Epithelial cell of prostate (primary cell): Measurements from ENCODE around the gene APOM.

Source experiments
- DNase-seq: peaks from one replicate; pipeline ENCODE4 v3.0.0-alpha.2; 2011; ENCODE audit warnings: low read depth, low spot score
- H3K27ac ChIP-seq: fragments of 450-650 bp; 2 replicates; pipeline ENCODE4 v1.5.1; 2017; ENCODE audit warnings: mild to moderate bottlenecking

The APOM gene

GRCh38 chr6:31676322-31676903 lies 20.7 kb downstream of the APOM start:
- no peak overlapping the region for H3K27ac ChIP-seq
- DNase-seq = no peak

- H3K27ac ChIP-seq = no peak overlapping the region
- DNase-seq = no peak
Measured at GRCh38 chr6:31676904-31677303, 21.2 kb downstream of the APOM start.

GRCh38 chr6:31677955-31678354 lies 22.3 kb downstream of the APOM start:
- DNase-seq = no peak
- H3K27ac ChIP-seq = no peak overlapping the region

- no peak for DNase-seq
- peak within 1 kb of the TSS; percentile 40 for H3K27ac ChIP-seq
Measured at GRCh38 chr6:31680226-31681134, 24.8 kb downstream of the APOM start, which contains the start of gene LY6G5C. LY6G5C (minus strand) TSS chr6:31681067; CDS start chr6:31680373, 694 bp downstream.

- peak overlapping the region; percentile 40 for H3K27ac ChIP-seq
- no peak for DNase-seq
Measured at GRCh38 chr6:31681135-31681671, 25.5 kb downstream of the APOM start.

- DNase-seq = no peak
- H3K27ac ChIP-seq = no peak overlapping the region
Measured at GRCh38 chr6:31683591-31683990, 27.9 kb downstream of the APOM start.

GRCh38 chr6:31686483-31686882 lies 30.8 kb downstream of the APOM start:
- DNase-seq = no peak
- no peak overlapping the region for H3K27ac ChIP-seq

GRCh38 chr6:31687321-31687720 lies 31.6 kb downstream of the APOM start:
- H3K27ac ChIP-seq = no peak overlapping the region
- no peak for DNase-seq

GRCh38 chr6:31687860-31688693 lies 32.4 kb downstream of the APOM start:
- no peak for DNase-seq
- no peak overlapping the region for H3K27ac ChIP-seq

- no peak for DNase-seq
- no peak overlapping the region for H3K27ac ChIP-seq
Measured at GRCh38 chr6:31689249-31690110, 33.8 kb downstream of the APOM start.

GRCh38 chr6:31690231-31691077 lies 34.8 kb downstream of the APOM start:
- no peak for DNase-seq
- no peak overlapping the region for H3K27ac ChIP-seq

GRCh38 chr6:31691078-31691463 lies 35.4 kb downstream of the APOM start:
- no peak for DNase-seq
- no peak overlapping the region for H3K27ac ChIP-seq

GRCh38 chr6:31691564-31692108 lies 35.9 kb downstream of the APOM start:
- no peak for DNase-seq
- H3K27ac ChIP-seq = no peak overlapping the region

- DNase-seq = no peak
- no peak overlapping the region for H3K27ac ChIP-seq
Measured at GRCh38 chr6:31692353-31692752, 36.7 kb downstream of the APOM start.

GRCh38 chr6:31692886-31693285 lies 37.2 kb downstream of the APOM start:
- DNase-seq = no peak
- no peak overlapping the region for H3K27ac ChIP-seq

- no peak overlapping the region for H3K27ac ChIP-seq
- no peak for DNase-seq
Measured at GRCh38 chr6:31693535-31693934, 37.8 kb downstream of the APOM start.

- no peak overlapping the region for H3K27ac ChIP-seq
- no peak for DNase-seq
Measured at GRCh38 chr6:31697555-31697954, 41.9 kb downstream of the APOM start.

- H3K27ac ChIP-seq = no peak overlapping the region
- DNase-seq = no peak
Measured at GRCh38 chr6:31700740-31701401, 45.2 kb downstream of the APOM start.
